HepG2 (cell line): ENCODE data around the gene MED22. TPM values are rescaled to one million over a fixed set of nuclear protein-coding genes. Genes with fewer than 3 reads are reported as not detected.
A peak's percentile ranks its signal among the peaks of the same experiment; 100 is the strongest.

Source experiments
- AKNA ChIP-seq: sonication (generic); formaldehyde crosslinking; IDR thresholded peaks from 2 replicates; pipeline ENCODE4 v1.4.0; 2020; ENCODE audit warnings: missing genetic modification reagents, borderline replicate concordance
- CERS6 ChIP-seq: sonication (generic); formaldehyde crosslinking; IDR thresholded peaks from 2 replicates; pipeline ENCODE4 v1.5.0; 2020; ENCODE audit warnings: missing genetic modification reagents
- ELF4 ChIP-seq: sonication (generic); formaldehyde crosslinking; IDR thresholded peaks from 2 replicates; pipeline ENCODE4 v1.5.0; 2020; ENCODE audit warnings: missing genetic modification reagents, mild to moderate bottlenecking, moderate library complexity, borderline replicate concordance
- GZF1 ChIP-seq: sonication (generic); formaldehyde crosslinking; IDR thresholded peaks from 2 replicates; pipeline ENCODE4 v1.5.1; 2020; ENCODE audit warnings: mild to moderate bottlenecking, missing genetic modification reagents
- KAT2B ChIP-seq: fragments of 150-350 bp; IDR thresholded peaks from 2 replicates; pipeline ENCODE4 v1.6.1; 2014; ENCODE audit warnings: low read depth, low read length, borderline replicate concordance
- SMAD9 ChIP-seq: sonication (generic); formaldehyde crosslinking; IDR thresholded peaks from 2 replicates; pipeline ENCODE4 v1.5.1; 2020; ENCODE audit warnings: mild to moderate bottlenecking, missing genetic modification reagents
- WIZ ChIP-seq: sonication (generic); formaldehyde crosslinking; IDR thresholded peaks from 2 replicates; pipeline ENCODE4 v1.5.1; 2020; ENCODE audit warnings: mild to moderate bottlenecking, missing genetic modification reagents
- ZBTB40 ChIP-seq, 2 experiments: fragments of 450-650 bp in 1 of 2; sonication (generic) in 1 of 2; formaldehyde crosslinking in 1 of 2; IDR thresholded peaks; 2 replicates each; pipeline versions ENCODE4 v1.6.1 to v1.8.0; 2016 to 2022; ENCODE audit warnings: antibody characterized with exemption in 1 of 2, mild to moderate bottlenecking in 1 of 2, missing genetic modification reagents in 1 of 2
- ZNF136 ChIP-seq: sonication (generic); formaldehyde crosslinking; IDR thresholded peaks from 2 replicates; pipeline ENCODE4 v1.8.1; 2022; ENCODE audit warnings: low read depth, mild to moderate bottlenecking, moderate library complexity, missing genetic modification reagents
- polyA plus RNA-seq, 8 experiments: library from polyadenylated mRNA; depleted of rRNA in 3 of 8; stranded (reverse) in 7 of 8; unstranded in 1 of 8; fragments of >200 nt; fragmentation: Illumina TruSeq in 4 of 8; extraction: Trizol in 4 of 8; gene quantifications; 2 replicates each; pipeline versions ENCODE4 v1.2.1 to v1.2.3, GENCODE V29; 2011 to 2016; ENCODE audit warnings: low read depth in 4 of 8, missing spikeins in 1 of 8, mixed read lengths in 1 of 8; ENCODE audit not compliant: insufficient read depth in 1 of 8
- total RNA-seq, 5 experiments: library from RNA; depleted of rRNA; stranded (reverse); fragments of >200 nt; fragmentation: Illumina TruSeq; extraction: Trizol; gene quantifications; 2 replicates each; pipeline ENCODE4 v1.2.3, GENCODE V29; 2016; ENCODE audit warnings: low read depth in 1 of 5

Gene MED22
- total and polyA plus RNA-seq, 2 of the 13 experiments (the other 11 are each of a cell fraction or from before 2014, with no cell fraction given): 15.8 to 22.1 TPM

- TF ChIP-seq ZBTB40 (IDR thresholded peaks at IDR 0.05) (peak; percentile 18; the same call in 1 of the 2 replicates), ZBTB40 (CRISPR knock-in tag; IDR thresholded peaks at IDR 0.05) (peak; percentile 73), ZNF136 (CRISPR knock-in tag) (no peak; the same call in 1 of the 2 replicates), WIZ (CRISPR knock-in tag) (peak; percentile 95), ELF4 (no peak), GZF1 (peak; percentile 67; the same call in 1 of the 2 replicates), CERS6 (CRISPR knock-in tag) (no peak), SMAD9 (CRISPR knock-in tag) (peak; percentile 28; the same call in 1 of the 2 replicates), KAT2B (no peak), AKNA (CRISPR knock-in tag) (no peak)
Measured at GRCh38 chr9:133335924-133336811, 11.8 kb downstream of the MED22 start, which contains the start of gene SURF6 (continued).
